HL-60 (cell line): ENCODE data around the gene CDS2.

Experiments
- DNase-seq, 2 experiments: peaks; one replicate each; pipeline ENCODE4 v3.0.0-alpha.2; 2010 to 2020; ENCODE audit warnings: low read depth in 1 of 2, low spot score in 1 of 2
- H3K27ac ChIP-seq: fragments of 250-450 bp; sonication (Bioruptor Pico); replicated peaks from 2 replicates; pipeline ENCODE4 v1.5.1; 2020; ENCODE audit warnings: mild to moderate bottlenecking, moderate library complexity
- H3K27me3 ChIP-seq: fragments of 250-450 bp; sonication (Bioruptor Pico); 2 replicates; pipeline ENCODE4 v1.5.1; 2021; ENCODE audit warnings: mild to moderate bottlenecking, moderate library complexity; ENCODE audit not compliant: insufficient read depth, poor library complexity, severe bottlenecking
- H3K4me3 ChIP-seq: replicated peaks from 2 replicates; pipeline ENCODE4 v1.5.1; 2011; ENCODE audit warnings: mild to moderate bottlenecking, control low read depth, low read length; ENCODE audit not compliant: insufficient read depth
- GABPA ChIP-seq: IDR thresholded peaks from 2 replicates; pipeline ENCODE4 v1.6.1; 2012; ENCODE audit warnings: low read depth
- POLR2AphosphoS5 ChIP-seq: IDR thresholded peaks from 2 replicates; pipeline ENCODE4 v1.6.1; 2012; ENCODE audit warnings: low read depth
- SPI1 ChIP-seq: IDR thresholded peaks from 2 replicates; pipeline ENCODE4 v1.6.1; 2012; ENCODE audit warnings: low read depth, mild to moderate bottlenecking, borderline replicate concordance
- TF ChIP-seq, protein P1 (sequence below): IDR thresholded peaks from 2 replicates; pipeline ENCODE4 v1.6.1; 2012; ENCODE audit warnings: low read depth; ENCODE audit not compliant: insufficient replicate concordance
- TF ChIP-seq, protein P2 (sequence below): IDR thresholded peaks from one replicate; pipeline ENCODE4 v1.5.1; 2011; ENCODE audit warnings: low read length, control low read depth, inconsistent platforms; ENCODE audit not compliant: insufficient read depth

CDS2 gene

DNA sequence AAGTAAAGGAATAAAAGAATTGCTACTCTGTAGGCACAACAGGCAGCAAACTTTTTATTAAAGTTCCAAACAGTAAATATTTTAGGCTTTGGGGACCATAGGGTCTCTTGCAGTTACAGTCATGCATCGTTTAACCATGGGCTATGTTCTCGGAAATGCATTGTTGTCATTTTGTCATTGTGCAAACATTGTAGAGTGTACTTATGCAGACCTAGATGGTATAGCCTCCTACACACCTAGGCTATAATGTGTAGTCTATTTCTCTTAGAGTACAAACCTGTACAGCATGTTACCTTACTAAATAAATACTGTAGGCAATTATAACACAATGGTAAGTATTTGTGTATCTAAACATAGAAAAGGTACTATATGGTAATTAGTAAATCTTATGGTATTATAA, 54.7 kb downstream of the CDS2 start:
- TF ChIP-seq POLR2AphosphoS5 (no peak), SPI1 (no peak), GABPA (no peak)
- TF ChIP-seq, protein P1, sequence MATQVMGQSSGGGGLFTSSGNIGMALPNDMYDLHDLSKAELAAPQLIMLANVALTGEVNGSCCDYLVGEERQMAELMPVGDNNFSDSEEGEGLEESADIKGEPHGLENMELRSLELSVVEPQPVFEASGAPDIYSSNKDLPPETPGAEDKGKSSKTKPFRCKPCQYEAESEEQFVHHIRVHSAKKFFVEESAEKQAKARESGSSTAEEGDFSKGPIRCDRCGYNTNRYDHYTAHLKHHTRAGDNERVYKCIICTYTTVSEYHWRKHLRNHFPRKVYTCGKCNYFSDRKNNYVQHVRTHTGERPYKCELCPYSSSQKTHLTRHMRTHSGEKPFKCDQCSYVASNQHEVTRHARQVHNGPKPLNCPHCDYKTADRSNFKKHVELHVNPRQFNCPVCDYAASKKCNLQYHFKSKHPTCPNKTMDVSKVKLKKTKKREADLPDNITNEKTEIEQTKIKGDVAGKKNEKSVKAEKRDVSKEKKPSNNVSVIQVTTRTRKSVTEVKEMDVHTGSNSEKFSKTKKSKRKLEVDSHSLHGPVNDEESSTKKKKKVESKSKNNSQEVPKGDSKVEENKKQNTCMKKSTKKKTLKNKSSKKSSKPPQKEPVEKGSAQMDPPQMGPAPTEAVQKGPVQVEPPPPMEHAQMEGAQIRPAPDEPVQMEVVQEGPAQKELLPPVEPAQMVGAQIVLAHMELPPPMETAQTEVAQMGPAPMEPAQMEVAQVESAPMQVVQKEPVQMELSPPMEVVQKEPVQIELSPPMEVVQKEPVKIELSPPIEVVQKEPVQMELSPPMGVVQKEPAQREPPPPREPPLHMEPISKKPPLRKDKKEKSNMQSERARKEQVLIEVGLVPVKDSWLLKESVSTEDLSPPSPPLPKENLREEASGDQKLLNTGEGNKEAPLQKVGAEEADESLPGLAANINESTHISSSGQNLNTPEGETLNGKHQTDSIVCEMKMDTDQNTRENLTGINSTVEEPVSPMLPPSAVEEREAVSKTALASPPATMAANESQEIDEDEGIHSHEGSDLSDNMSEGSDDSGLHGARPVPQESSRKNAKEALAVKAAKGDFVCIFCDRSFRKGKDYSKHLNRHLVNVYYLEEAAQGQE = no peak
- TF ChIP-seq, protein P2, sequence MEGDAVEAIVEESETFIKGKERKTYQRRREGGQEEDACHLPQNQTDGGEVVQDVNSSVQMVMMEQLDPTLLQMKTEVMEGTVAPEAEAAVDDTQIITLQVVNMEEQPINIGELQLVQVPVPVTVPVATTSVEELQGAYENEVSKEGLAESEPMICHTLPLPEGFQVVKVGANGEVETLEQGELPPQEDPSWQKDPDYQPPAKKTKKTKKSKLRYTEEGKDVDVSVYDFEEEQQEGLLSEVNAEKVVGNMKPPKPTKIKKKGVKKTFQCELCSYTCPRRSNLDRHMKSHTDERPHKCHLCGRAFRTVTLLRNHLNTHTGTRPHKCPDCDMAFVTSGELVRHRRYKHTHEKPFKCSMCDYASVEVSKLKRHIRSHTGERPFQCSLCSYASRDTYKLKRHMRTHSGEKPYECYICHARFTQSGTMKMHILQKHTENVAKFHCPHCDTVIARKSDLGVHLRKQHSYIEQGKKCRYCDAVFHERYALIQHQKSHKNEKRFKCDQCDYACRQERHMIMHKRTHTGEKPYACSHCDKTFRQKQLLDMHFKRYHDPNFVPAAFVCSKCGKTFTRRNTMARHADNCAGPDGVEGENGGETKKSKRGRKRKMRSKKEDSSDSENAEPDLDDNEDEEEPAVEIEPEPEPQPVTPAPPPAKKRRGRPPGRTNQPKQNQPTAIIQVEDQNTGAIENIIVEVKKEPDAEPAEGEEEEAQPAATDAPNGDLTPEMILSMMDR = no peak
- no peak overlapping the region for H3K4me3 ChIP-seq
- H3K27me3 ChIP-seq = no peaks in the 10 kb centered on the region
- DNase-seq = no peak
- no peak overlapping the region for H3K27ac ChIP-seq

DNA sequence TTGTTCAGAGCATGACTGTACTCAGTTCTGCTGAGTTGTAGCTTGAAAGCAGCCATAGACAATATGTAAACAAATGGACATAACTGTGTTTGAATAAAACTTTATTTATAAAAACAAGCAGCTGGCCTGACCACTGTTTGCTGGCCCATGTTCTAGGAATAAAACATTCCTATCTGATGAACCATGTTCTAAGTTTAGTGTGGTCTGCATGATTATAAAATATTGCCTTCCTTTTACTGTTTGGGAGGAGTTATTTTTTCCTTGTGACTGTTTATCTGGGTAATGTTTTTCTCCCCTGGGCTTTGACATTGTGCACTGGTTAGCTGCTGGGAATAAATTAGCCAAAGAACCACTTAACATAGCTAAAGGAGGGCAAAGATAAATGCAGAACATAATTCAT, 55.1 kb downstream of the CDS2 start:
- Histone ChIP-seq H3K4me3 (no peak overlapping the region), H3K27me3 (no peaks in the 10 kb centered on the region), H3K27ac (no peak overlapping the region)
- TF ChIP-seq POLR2AphosphoS5 = no peak
- TF ChIP-seq SPI1 = no peak
- TF ChIP-seq, protein P2 = no peak
- TF ChIP-seq, protein P1 = no peak
- TF ChIP-seq GABPA = no peak
- DNase-seq = no peak

DNA sequence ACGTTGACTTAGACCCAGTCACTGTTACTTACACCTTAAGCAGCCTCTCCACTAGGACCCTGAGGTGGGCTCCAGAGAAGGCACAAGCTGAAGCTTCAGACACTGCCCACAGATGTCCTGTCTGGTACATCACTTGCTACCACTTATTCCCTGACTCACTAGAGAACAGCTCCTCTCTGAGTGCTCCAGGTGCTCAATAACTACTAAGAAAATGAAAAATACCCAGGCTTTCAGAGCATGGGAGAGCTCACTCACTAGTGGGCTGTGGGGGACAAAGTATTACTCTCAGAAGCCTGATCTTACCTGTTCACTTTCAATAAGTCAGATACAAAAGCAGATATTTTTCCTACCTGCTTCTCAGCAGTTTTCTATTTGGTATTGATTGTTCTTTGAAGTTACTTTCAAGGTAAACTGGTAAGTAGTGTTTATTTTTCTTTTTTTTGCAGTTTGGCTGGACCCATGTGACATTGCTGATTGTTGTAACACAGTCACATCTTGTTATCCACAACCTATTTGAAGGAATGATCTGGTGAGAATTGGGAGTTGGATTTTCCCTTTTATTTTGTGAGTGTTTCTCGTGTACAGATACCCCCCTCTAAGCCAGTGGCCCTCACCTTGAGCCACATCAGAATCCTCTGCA, 55.9 kb downstream of the CDS2 start:
- TF ChIP-seq, protein P2 = no peak
- no peak for TF ChIP-seq POLR2AphosphoS5
- TF ChIP-seq, protein P1 = no peak
- TF ChIP-seq SPI1 = no peak
- TF ChIP-seq GABPA = no peak
- H3K27me3 ChIP-seq = no peaks in the 10 kb centered on the region
- no peak for DNase-seq
- H3K4me3 ChIP-seq = no peak overlapping the region
- H3K27ac ChIP-seq = no peak overlapping the region
